ENCODE results near the gene PTPRN2.

DNA sequence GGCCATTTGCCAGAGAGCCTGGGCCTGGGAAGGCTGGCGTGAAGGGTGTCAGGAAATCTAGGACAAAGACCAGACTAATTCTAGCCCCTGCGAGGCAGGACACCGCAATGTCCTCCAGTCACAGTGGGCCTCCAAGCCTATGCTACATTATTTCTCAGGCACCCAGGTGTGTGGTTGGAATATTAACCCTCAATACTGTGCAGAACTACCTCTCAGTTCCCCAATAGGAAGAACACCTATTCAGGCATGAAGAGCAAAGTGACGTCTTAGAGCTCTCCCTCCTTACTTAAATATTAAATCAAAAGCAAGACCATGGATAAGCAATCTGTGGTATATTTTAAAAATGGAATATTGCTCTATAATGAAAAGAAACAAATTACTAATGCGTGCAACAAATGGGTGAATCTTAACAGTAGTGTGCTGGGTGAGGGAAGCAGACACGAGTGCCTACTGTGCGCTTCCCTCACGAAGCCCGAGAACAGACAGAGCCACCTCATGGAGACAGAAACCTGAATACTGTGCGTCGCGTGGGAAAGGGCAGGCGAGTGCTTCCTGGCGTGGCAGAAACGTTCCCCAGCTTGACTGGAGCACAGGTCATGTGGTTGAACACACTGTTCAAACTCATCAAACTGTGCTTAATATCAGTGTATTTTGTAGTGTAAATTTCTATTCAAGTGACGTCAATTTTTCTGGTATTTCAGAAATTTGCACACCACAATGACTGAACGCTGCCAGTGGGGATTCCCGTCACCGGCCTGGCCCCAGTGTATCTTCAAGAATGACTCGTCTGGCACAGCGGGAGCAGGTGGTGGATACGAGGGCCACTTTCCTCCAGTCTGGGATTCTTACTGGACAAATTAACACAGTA is 15.5 kb upstream of the PTPRN2 start:
- TF ChIP-seq, protein P1, sequence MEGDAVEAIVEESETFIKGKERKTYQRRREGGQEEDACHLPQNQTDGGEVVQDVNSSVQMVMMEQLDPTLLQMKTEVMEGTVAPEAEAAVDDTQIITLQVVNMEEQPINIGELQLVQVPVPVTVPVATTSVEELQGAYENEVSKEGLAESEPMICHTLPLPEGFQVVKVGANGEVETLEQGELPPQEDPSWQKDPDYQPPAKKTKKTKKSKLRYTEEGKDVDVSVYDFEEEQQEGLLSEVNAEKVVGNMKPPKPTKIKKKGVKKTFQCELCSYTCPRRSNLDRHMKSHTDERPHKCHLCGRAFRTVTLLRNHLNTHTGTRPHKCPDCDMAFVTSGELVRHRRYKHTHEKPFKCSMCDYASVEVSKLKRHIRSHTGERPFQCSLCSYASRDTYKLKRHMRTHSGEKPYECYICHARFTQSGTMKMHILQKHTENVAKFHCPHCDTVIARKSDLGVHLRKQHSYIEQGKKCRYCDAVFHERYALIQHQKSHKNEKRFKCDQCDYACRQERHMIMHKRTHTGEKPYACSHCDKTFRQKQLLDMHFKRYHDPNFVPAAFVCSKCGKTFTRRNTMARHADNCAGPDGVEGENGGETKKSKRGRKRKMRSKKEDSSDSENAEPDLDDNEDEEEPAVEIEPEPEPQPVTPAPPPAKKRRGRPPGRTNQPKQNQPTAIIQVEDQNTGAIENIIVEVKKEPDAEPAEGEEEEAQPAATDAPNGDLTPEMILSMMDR (IDR thresholded peaks at IDR 0.05), result no peak
- TF ChIP-seq GATA2 (CRISPR knock-in tag; IDR thresholded peaks at IDR 0.05) (no peak), REST (IDR thresholded peaks at IDR 0.05; ENCODE audit: low read depth, low read length) (no peak), USF1 (IDR thresholded peaks at IDR 0.05; ENCODE audit: borderline replicate concordance, low read depth) (no peak), POLR2AphosphoS5 (IDR thresholded peaks at IDR 0.05; ENCODE audit: low read depth, low read length) (no peak), MXI1 (IDR thresholded peaks at IDR 0.05; ENCODE audit: low read depth, low read length) (no peak), RFX5 (IDR thresholded peaks at IDR 0.05; ENCODE audit: low read length) (no peak), TAF1 (IDR thresholded peaks at IDR 0.05; ENCODE audit: borderline replicate concordance, low read depth, low read length) (no peak), NRF1 (IDR thresholded peaks at IDR 0.05; ENCODE audit: low read depth, low read length) (no peak), RAD21 (IDR thresholded peaks at IDR 0.05; ENCODE audit: low read length) (no peak), NFIC (IDR thresholded peaks at IDR 0.05; ENCODE audit: borderline replicate concordance) (no peak)
